SK-N-SH treated with all-trans-retinoic acid at 6 μM for 48 hours (cell line): ENCODE measurements around the gene JAM2.

Source experiments
- ATAC-seq: fragments of 200-7000 bp; cut with Tn5 transposase; 3 replicates; pipeline ENCODE4 v1.9.1; 2020; ENCODE audit warnings: mild to moderate bottlenecking, moderate library complexity
- ARNTL ChIP-seq: fragments of 450-650 bp; formaldehyde crosslinking; IDR thresholded peaks from 2 replicates; pipeline ENCODE4 v1.5.0; 2020; ENCODE audit warnings: low read depth, mild to moderate bottlenecking, moderate library complexity, borderline replicate concordance
- BACH2 ChIP-seq: fragments of 250-450 bp; sonication (Bioruptor Pico); IDR thresholded peaks from 2 replicates; pipeline ENCODE4 v1.9.0; 2021; ENCODE audit warnings: mild to moderate bottlenecking, borderline replicate concordance
- CREB5 ChIP-seq: fragments of 250-450 bp; sonication (Bioruptor Pico); IDR thresholded peaks from 2 replicates; pipeline ENCODE4 v1.5.1; 2020; ENCODE audit warnings: low read depth, mild to moderate bottlenecking, moderate library complexity
- GLIS3 ChIP-seq: fragments of 250-450 bp; sonication (Bioruptor Pico); IDR thresholded peaks from 2 replicates; pipeline ENCODE4 v1.5.0; 2020; ENCODE audit warnings: mild to moderate bottlenecking, moderate library complexity
- ISL1 ChIP-seq: fragments of 250-450 bp; sonication (Bioruptor Pico); IDR thresholded peaks from 2 replicates; pipeline ENCODE4 v2.1.2; 2022; ENCODE audit warnings: mild to moderate bottlenecking, moderate library complexity
- OSR1 ChIP-seq: fragments of 250-450 bp; sonication (Bioruptor Pico); IDR thresholded peaks from 2 replicates; pipeline ENCODE4 v1.8.0; 2022; ENCODE audit warnings: moderate library complexity, mild to moderate bottlenecking, inconsistent platforms
- PATZ1 ChIP-seq: fragments of 250-450 bp; sonication (Bioruptor Pico); IDR thresholded peaks from 2 replicates; pipeline ENCODE4 v1.8.0; 2020; ENCODE audit warnings: mild to moderate bottlenecking, moderate library complexity, borderline replicate concordance
- POU6F1 ChIP-seq: fragments of 250-450 bp; sonication (Bioruptor Pico); IDR thresholded peaks from 2 replicates; pipeline ENCODE4 v1.8.0; 2021; ENCODE audit warnings: low read depth, mild to moderate bottlenecking, moderate library complexity, borderline replicate concordance
- PPARA ChIP-seq: fragments of 250-450 bp; sonication (Bioruptor Pico); IDR thresholded peaks from 2 replicates; pipeline ENCODE4 v1.5.0; 2020; ENCODE audit warnings: mild to moderate bottlenecking, borderline replicate concordance
- RARB ChIP-seq: fragments of 250-450 bp; sonication (Bioruptor Pico); IDR thresholded peaks from 2 replicates; pipeline ENCODE4 v1.8.0; 2021; ENCODE audit warnings: mild to moderate bottlenecking, moderate library complexity
- SNAI2 ChIP-seq: fragments of 250-450 bp; sonication (Bioruptor Pico); IDR thresholded peaks from 2 replicates; pipeline ENCODE4 v1.5.0; 2020; ENCODE audit warnings: mild to moderate bottlenecking, moderate library complexity
- TCF4 ChIP-seq: fragments of 250-450 bp; sonication (Bioruptor Pico); IDR thresholded peaks from 2 replicates; pipeline ENCODE4 v1.8.0; 2021; ENCODE audit warnings: mild to moderate bottlenecking, moderate library complexity, borderline replicate concordance
- TOX ChIP-seq: fragments of 250-450 bp; sonication (Bioruptor Pico); IDR thresholded peaks from 2 replicates; pipeline ENCODE4 v1.8.0; 2021; ENCODE audit warnings: mild to moderate bottlenecking, moderate library complexity, borderline replicate concordance
- TSHZ2 ChIP-seq: fragments of 250-450 bp; sonication (Bioruptor Pico); IDR thresholded peaks from 2 replicates; pipeline ENCODE4 v1.5.0; 2020; ENCODE audit warnings: mild to moderate bottlenecking, moderate library complexity
- ZFP3 ChIP-seq: fragments of 250-450 bp; sonication (Bioruptor Pico); IDR thresholded peaks from 2 replicates; pipeline ENCODE4 v1.5.0; 2020; ENCODE audit warnings: mild to moderate bottlenecking, moderate library complexity
- ZFP30 ChIP-seq: fragments of 450-650 bp; formaldehyde crosslinking; IDR thresholded peaks from 2 replicates; pipeline ENCODE4 v1.5.0; 2022; ENCODE audit warnings: mild to moderate bottlenecking, moderate library complexity
- ZNF565 ChIP-seq: fragments of 450-650 bp; formaldehyde crosslinking; conservative IDR thresholded peaks from 2 replicates; pipeline ENCODE4 v1.5.0; 2020; ENCODE audit warnings: low read depth, mild to moderate bottlenecking, moderate library complexity
- ZNF70 ChIP-seq: fragments of 450-650 bp; formaldehyde crosslinking; IDR thresholded peaks from 2 replicates; pipeline ENCODE4 v1.5.0; 2020; ENCODE audit warnings: mild to moderate bottlenecking, moderate library complexity
- ZNF8 ChIP-seq: fragments of 450-650 bp; formaldehyde crosslinking; IDR thresholded peaks from 2 replicates; pipeline ENCODE4 v1.5.0; 2020; ENCODE audit warnings: mild to moderate bottlenecking, moderate library complexity

JAM2 gene

GRCh38 chr21:25759573-25759972, 120.5 kb downstream of the JAM2 start:
- no peak for ATAC-seq

GRCh38 chr21:25760061-25760460, 121.0 kb downstream of the JAM2 start:
- no peak for ATAC-seq

More at GRCh38 chr21:25759573-25759972, 120.5 kb downstream of the JAM2 start:
- TF ChIP-seq GLIS3 (no peak), ISL1 (no peak), SNAI2 (CRISPR knock-in tag) (no peak), ZNF8 (CRISPR knock-in tag) (no peak), CREB5 (no peak), ARNTL (no peak), RARB (CRISPR knock-in tag) (no peak), BACH2 (CRISPR knock-in tag) (no peak), POU6F1 (no peak), TSHZ2 (CRISPR knock-in tag) (no peak), TCF4 (no peak), ZFP30 (no peak), TOX (no peak), PATZ1 (CRISPR knock-in tag) (no peak)
- TF ChIP-seq, all 23 proteins: peak for 0

GRCh38 chr21:25760677-25761076, 121.6 kb downstream of the JAM2 start:
- TF ChIP-seq CREB5: no peak
- TF ChIP-seq TCF4: no peak
- no peak for TF ChIP-seq ISL1
- no peak for TF ChIP-seq SNAI2 (CRISPR knock-in tag)
- TF ChIP-seq PPARA: no peak
- TF ChIP-seq BACH2 (CRISPR knock-in tag): no peak
- TF ChIP-seq ZNF8 (CRISPR knock-in tag): no peak
- TF ChIP-seq ZNF70: no peak

More at GRCh38 chr21:25760061-25760460, 121.0 kb downstream of the JAM2 start:
- TF ChIP-seq ZFP3 (CRISPR knock-in tag): no peak
- no peak for TF ChIP-seq ZNF565

GRCh38 chr21:25764065-25764464, 125.0 kb downstream of the JAM2 start:
- TF ChIP-seq ZFP3 (CRISPR knock-in tag) (no peak), ZNF8 (CRISPR knock-in tag) (no peak), OSR1 (no peak)
- ATAC-seq: no peak

More at GRCh38 chr21:25760677-25761076, 121.6 kb downstream of the JAM2 start:
- no peak for ATAC-seq
